Measurements from ENCODE around the gene S100A3.

DNA sequence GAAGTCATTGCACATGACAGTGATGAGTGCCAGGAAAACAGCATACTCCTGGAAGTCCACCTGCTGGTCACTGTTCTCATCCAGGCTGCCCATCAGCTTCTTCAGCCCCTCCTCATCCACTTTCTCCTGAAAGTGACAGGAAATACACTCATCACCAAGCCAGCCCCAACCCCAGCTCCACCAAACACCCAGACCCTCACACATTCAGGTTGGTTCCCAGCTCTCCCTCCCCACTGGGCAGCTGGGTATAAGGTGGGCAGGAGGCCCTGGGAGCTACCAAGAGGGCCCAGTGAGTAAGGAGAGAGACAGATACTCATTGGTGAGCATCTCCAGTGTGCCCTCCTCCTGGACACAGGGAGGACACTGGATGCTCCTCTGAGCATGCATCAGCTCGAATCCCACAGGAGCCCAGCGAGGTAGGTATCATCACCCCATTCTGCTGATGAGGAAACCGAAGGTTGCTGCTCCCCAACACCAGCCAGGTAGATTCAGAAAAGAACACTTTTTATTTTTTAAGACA lies 12.5 kb upstream of the S100A3 start:
- TF ChIP-seq REST (IDR thresholded peaks at IDR 0.05; ENCODE audit: low read depth): no peak
- no peak for TF ChIP-seq EP300 (IDR thresholded peaks at IDR 0.05; ENCODE audit: borderline replicate concordance)
- no peak for TF ChIP-seq TEAD4 (IDR thresholded peaks at IDR 0.05)
- no peak for TF ChIP-seq NFIC (IDR thresholded peaks at IDR 0.05)
